Neural cell (in vitro differentiated cells): ENCODE measurements around the gene AP3B2.

Experiments
- CTCF ChIP-seq: fragments of 450-650 bp; IDR thresholded peaks from 2 replicates; pipeline ENCODE4 v1.5.1; 2014; ENCODE audit warnings: antibody characterized with exemption, mild to moderate bottlenecking, moderate library complexity; ENCODE audit not compliant: poor library complexity, severe bottlenecking
- EP300 ChIP-seq: fragments of 450-650 bp; conservative IDR thresholded peaks from 2 replicates; pipeline ENCODE4 v1.6.1; 2014; ENCODE audit warnings: antibody characterized with exemption, mild to moderate bottlenecking, moderate library complexity; ENCODE audit not compliant: poor library complexity, severe bottlenecking
- EZH2 ChIP-seq: fragments of 200-600, 300-800 bp; shearing (Covaris generic), sonication (generic); IDR thresholded peaks from 2 replicates; pipeline ENCODE4 v1.6.1; 2014; ENCODE audit warnings: antibody characterized with exemption, low read length, borderline replicate concordance, mild to moderate bottlenecking; ENCODE audit not compliant: insufficient read depth, poor library complexity, severe bottlenecking
- POLR2AphosphoS5 ChIP-seq: IDR thresholded peaks from 2 replicates; pipeline ENCODE4 v1.6.1; 2012
- RAD21 ChIP-seq: fragments of 450-650 bp; conservative IDR thresholded peaks from 2 replicates; pipeline ENCODE4 v1.6.1; 2014; ENCODE audit warnings: antibody characterized with exemption, mild to moderate bottlenecking, moderate library complexity
- REST ChIP-seq: IDR thresholded peaks from 2 replicates; pipeline ENCODE4 v1.6.1; 2012; ENCODE audit warnings: borderline replicate concordance
- SMC3 ChIP-seq: fragments of 450-650 bp; conservative IDR thresholded peaks from 2 replicates; pipeline ENCODE4 v1.6.1; 2014; ENCODE audit warnings: antibody characterized with exemption, mild to moderate bottlenecking, moderate library complexity; ENCODE audit not compliant: poor library complexity
- TAF1 ChIP-seq: IDR thresholded peaks from 2 replicates; pipeline ENCODE4 v1.6.1; 2012; ENCODE audit warnings: low read depth

GRCh38 chr15:82650046-82650670 lies 59.5 kb downstream of the AP3B2 start:
- TF ChIP-seq CTCF (no peak), POLR2AphosphoS5 (no peak), EP300 (no peak), EZH2 (no peak), TAF1 (no peak), REST (no peak), SMC3 (no peak), RAD21 (no peak)
